MM.1S (cell line): ENCODE results near the gene FBN2.

Experiments
- EZH2 ChIP-seq: fragments of 300-600 bp; sonication (generic); optimal IDR thresholded peaks from 2 replicates; pipeline ENCODE3; 2017; ENCODE audit warnings: low read depth, mild to moderate bottlenecking, antibody characterized with exemption, low read length, mixed read lengths
- EZH2phosphoT487 ChIP-seq: fragments of 300-600 bp; sonication (generic); IDR thresholded peaks from 2 replicates; pipeline ENCODE4 v1.6.1; 2018; ENCODE audit warnings: antibody characterized with exemption, low read length
- TF ChIP-seq, protein P1 (sequence below): fragments of 300-600 bp; sonication (generic); IDR thresholded peaks from 2 replicates; pipeline ENCODE4 v1.5.1; 2016; ENCODE audit warnings: antibody characterized with exemption, low read length, mixed read lengths

DNA sequence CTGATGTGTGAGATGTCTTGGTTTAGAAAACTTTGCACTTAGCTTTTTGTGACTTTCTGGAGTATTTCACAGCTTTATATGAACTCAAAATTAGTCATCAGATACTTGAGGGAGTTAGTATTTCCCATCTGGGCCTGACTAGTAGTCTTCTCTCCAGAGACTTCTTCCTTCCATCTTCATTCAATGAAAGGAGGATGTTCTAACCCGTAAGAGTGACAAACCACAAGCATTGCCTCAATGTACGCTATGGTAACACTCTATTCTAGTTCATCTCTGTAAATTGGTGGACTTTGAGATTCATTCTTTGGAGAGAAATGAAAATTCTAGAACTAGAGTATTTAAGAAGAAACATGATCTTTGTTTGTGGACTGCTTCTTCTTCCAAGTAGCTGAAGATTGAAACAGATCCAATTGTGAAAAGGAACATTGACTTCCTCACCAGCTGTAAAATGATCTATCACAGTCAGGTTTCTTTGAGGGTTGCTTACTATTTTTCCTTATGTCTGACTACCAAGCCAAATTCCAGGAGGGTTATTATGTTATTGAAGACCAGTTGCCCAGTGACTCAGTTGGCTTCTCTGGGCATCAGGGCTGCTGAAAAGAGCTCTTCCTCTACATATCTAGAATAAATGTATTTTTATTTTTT is 296.9 kb downstream of the FBN2 start:
- TF ChIP-seq, protein P1, sequence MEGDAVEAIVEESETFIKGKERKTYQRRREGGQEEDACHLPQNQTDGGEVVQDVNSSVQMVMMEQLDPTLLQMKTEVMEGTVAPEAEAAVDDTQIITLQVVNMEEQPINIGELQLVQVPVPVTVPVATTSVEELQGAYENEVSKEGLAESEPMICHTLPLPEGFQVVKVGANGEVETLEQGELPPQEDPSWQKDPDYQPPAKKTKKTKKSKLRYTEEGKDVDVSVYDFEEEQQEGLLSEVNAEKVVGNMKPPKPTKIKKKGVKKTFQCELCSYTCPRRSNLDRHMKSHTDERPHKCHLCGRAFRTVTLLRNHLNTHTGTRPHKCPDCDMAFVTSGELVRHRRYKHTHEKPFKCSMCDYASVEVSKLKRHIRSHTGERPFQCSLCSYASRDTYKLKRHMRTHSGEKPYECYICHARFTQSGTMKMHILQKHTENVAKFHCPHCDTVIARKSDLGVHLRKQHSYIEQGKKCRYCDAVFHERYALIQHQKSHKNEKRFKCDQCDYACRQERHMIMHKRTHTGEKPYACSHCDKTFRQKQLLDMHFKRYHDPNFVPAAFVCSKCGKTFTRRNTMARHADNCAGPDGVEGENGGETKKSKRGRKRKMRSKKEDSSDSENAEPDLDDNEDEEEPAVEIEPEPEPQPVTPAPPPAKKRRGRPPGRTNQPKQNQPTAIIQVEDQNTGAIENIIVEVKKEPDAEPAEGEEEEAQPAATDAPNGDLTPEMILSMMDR = no peak
- TF ChIP-seq EZH2phosphoT487 (no peak), EZH2 (no peak)
